OCI-LY7 (cell line): ENCODE data around the gene COL23A1. TPM values are rescaled to one million over a fixed set of nuclear protein-coding genes. Genes with fewer than 3 reads are reported as not detected.

Source experiments
- BruUV-seq: library from RNA; stranded (reverse); fragments of 400-500 nt; replicated peaks from 2 replicates; lab custom pipeline; 2021; lab: Mats Ljungman, UMichigan
- CTCF ChIA-PET: fragments of 300-600 bp; sonication (Branson Sonifier 250); formaldehyde crosslinking; loops from one replicate; lab custom pipeline; 2022; ENCODE audit warnings: antibody characterized with exemption; ENCODE audit not compliant: unreplicated experiment; lab: Charles Lee
- POLR2A ChIA-PET: fragments of 300-600 bp; sonication (Branson Sonifier 250); formaldehyde crosslinking; loops from one replicate; lab custom pipeline; 2022; ENCODE audit warnings: antibody characterized with exemption; lab: Charles Lee
- DNase-seq: peaks from one replicate; pipeline ENCODE4 v3.0.0-alpha.2; 2015; ENCODE audit warnings: low spot score
- H2AFZ ChIP-seq: fragments of 200-600 bp; sonication (generic), shearing (Covaris generic); 2 replicates; pipeline ENCODE4 v1.6.1; 2014; ENCODE audit warnings: mild to moderate bottlenecking, antibody characterized with exemption, low read length, moderate library complexity
- H3K27ac ChIP-seq: fragments of 200-600 bp; sonication (generic); 2 replicates; pipeline ENCODE4 v1.5.1; 2014; ENCODE audit warnings: mixed run types, low read depth, mild to moderate bottlenecking, moderate library complexity, low read length, inconsistent platforms; ENCODE audit not compliant: poor library complexity, severe bottlenecking
- H3K36me3 ChIP-seq: fragments of 200-600 bp; sonication (generic); 2 replicates; pipeline ENCODE4 v1.6.1; 2014; ENCODE audit warnings: mild to moderate bottlenecking, antibody characterized with exemption, low read length, moderate library complexity, mixed read lengths; ENCODE audit not compliant: insufficient read depth
- H3K4me1 ChIP-seq: fragments of 200-600 bp; sonication (generic); 2 replicates; pipeline ENCODE4 v1.5.1; 2014; ENCODE audit warnings: mild to moderate bottlenecking, low read length; ENCODE audit not compliant: insufficient read depth, poor library complexity, severe bottlenecking
- H3K4me2 ChIP-seq: fragments of 200-600 bp; sonication (generic); 2 replicates; pipeline ENCODE4 v1.6.1; 2014; ENCODE audit warnings: mild to moderate bottlenecking, low read length
- H3K4me3 ChIP-seq: fragments of 200-600 bp; sonication (generic); 2 replicates; pipeline ENCODE4 v1.5.1; 2014; ENCODE audit warnings: mild to moderate bottlenecking, low read depth, low read length; ENCODE audit not compliant: poor library complexity, severe bottlenecking
- H3K79me2 ChIP-seq: fragments of 200-600 bp; sonication (generic); 2 replicates; pipeline ENCODE4 v1.6.1; 2016; ENCODE audit warnings: low read depth, mild to moderate bottlenecking, low read length, moderate library complexity, mixed read lengths; ENCODE audit not compliant: insufficient read depth
- H3K9me2 ChIP-seq: fragments of 200-600 bp; sonication (generic); 2 replicates; pipeline ENCODE4 v1.6.1; 2016; ENCODE audit warnings: mild to moderate bottlenecking, low read length, mixed read lengths; ENCODE audit not compliant: insufficient read depth
- H3K9me3 ChIP-seq: fragments of 200-600 bp; sonication (generic); 2 replicates; pipeline ENCODE4 v1.6.1; 2014; ENCODE audit warnings: mild to moderate bottlenecking, mixed run types, low read length, mixed read lengths
- H4K20me1 ChIP-seq: fragments of 200-600 bp; sonication (generic); 2 replicates; pipeline ENCODE4 v1.6.1; 2014; ENCODE audit warnings: mild to moderate bottlenecking, antibody characterized with exemption, low read length, moderate library complexity, mixed read lengths; ENCODE audit not compliant: insufficient read depth
- EZH2phosphoT487 ChIP-seq: fragments of 200-600 bp; sonication (generic); IDR thresholded peaks from 2 replicates; pipeline ENCODE4 v1.6.1; 2018; ENCODE audit warnings: low read depth, borderline replicate concordance, mild to moderate bottlenecking, mixed run types, antibody characterized with exemption, low read length, moderate library complexity, mixed read lengths
- intact Hi-C: fragments of 100-400 bp; cut with micrococcal nuclease; formaldehyde crosslinking; loops from one replicate; pipeline ENCODE4 v1.10.0; 2022; ENCODE audit not compliant: unreplicated experiment
- total RNA-seq, 2 experiments: library from RNA; depleted of rRNA in 1 of 2; stranded (reverse); fragments of >200 nt in 1 of 2; shearing (Covaris generic) in 1 of 2; gene quantifications; 2 replicates each; pipeline ENCODE4 v1.2.3, GENCODE V29; 2014 to 2022
- TF ChIP-seq, protein P1 (sequence below): fragments of 200-600 bp; sonication (generic); conservative IDR thresholded peaks from 2 replicates; pipeline ENCODE4 v1.5.1; 2014; ENCODE audit warnings: mild to moderate bottlenecking, antibody characterized with exemption, low read length, moderate library complexity, mixed read lengths

COL23A1 gene
- total RNA-seq, 2 experiments from 2014 or later = 0.53 TPM; not detected in 1

DNA sequence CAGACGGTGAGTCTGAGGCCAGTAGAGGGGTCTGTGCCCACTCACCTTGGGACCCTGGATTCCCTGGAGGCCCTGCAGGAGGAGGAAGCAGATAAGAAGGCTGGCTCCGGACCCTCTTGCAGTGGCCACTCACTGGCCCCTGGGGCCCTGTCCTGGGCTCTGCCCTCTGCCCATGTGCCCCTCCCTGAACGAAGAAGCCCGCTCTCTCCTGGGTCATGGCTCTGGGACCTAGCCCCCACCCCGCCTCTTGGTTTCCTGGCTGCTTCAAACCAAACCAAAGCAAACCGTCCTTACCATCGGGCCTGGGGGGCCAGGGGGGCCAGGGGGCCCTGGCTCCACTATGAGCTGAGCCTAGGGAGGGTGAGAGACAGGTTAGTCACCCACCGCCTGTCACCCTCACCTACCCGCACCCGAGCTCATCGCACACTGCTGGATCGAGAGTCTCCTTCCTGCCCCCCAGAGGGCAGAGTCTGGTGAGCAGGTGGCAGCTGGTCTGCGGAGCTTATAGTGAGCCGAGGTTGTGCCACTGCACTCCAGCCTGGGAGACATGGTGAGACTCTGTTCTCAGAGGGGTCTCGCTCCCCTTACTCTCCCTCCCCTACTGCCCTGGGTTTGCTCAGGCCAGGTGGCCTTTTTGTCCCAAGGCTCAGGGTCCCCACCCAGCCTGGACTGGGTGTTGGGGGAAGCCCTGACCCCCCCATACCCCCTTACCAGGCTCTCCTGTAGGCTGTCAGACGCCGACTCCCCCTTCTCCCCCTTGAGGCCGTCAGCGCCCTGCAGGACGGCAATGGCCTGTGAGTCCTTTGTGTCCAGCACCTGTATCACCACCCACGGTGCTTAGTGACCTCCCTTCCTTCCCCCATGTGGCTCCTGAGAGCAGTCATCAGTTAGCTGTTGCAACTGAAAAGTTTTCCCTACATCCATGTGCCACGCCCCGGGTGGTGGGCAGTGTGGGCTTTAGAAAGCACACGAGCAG lies 342.4 kb downstream of the COL23A1 start:
- TF ChIP-seq, protein P1, sequence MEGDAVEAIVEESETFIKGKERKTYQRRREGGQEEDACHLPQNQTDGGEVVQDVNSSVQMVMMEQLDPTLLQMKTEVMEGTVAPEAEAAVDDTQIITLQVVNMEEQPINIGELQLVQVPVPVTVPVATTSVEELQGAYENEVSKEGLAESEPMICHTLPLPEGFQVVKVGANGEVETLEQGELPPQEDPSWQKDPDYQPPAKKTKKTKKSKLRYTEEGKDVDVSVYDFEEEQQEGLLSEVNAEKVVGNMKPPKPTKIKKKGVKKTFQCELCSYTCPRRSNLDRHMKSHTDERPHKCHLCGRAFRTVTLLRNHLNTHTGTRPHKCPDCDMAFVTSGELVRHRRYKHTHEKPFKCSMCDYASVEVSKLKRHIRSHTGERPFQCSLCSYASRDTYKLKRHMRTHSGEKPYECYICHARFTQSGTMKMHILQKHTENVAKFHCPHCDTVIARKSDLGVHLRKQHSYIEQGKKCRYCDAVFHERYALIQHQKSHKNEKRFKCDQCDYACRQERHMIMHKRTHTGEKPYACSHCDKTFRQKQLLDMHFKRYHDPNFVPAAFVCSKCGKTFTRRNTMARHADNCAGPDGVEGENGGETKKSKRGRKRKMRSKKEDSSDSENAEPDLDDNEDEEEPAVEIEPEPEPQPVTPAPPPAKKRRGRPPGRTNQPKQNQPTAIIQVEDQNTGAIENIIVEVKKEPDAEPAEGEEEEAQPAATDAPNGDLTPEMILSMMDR = 0 out of 2 replicates have a peak, but pooled peaks have one; percentile 21
- TF ChIP-seq EZH2phosphoT487 = no peak
- H3K4me3 ChIP-seq = no peak overlapping the region
- H3K79me2 ChIP-seq = no peaks in the 10 kb centered on the region
- H3K4me1 ChIP-seq = peaks cover 24% of the 10 kb centered on the region
- intact Hi-C loops = no loop called here
- no peaks in the 10 kb centered on the region for H4K20me1 ChIP-seq
- no peaks in the 10 kb centered on the region for H3K9me2 ChIP-seq
- no peak for DNase-seq
- ChIA-PET CTCF (no interaction called here), POLR2A (interaction anchor here (1.1 to 1.5 kb wide), 2 partner anchors 32 to 375 kb away, joined by 3 to 4 read pairs; no protein-coding TSS in a partner anchor)
- H3K36me3 ChIP-seq = no peaks in the 10 kb centered on the region
- H3K4me2 ChIP-seq = no peak overlapping the region
- H3K9me3 ChIP-seq = no peaks in the 10 kb centered on the region
- no TSS peak for BruUV-seq
- no peak overlapping the region for H2AFZ ChIP-seq
- H3K27ac ChIP-seq = no peak overlapping the region

DNA sequence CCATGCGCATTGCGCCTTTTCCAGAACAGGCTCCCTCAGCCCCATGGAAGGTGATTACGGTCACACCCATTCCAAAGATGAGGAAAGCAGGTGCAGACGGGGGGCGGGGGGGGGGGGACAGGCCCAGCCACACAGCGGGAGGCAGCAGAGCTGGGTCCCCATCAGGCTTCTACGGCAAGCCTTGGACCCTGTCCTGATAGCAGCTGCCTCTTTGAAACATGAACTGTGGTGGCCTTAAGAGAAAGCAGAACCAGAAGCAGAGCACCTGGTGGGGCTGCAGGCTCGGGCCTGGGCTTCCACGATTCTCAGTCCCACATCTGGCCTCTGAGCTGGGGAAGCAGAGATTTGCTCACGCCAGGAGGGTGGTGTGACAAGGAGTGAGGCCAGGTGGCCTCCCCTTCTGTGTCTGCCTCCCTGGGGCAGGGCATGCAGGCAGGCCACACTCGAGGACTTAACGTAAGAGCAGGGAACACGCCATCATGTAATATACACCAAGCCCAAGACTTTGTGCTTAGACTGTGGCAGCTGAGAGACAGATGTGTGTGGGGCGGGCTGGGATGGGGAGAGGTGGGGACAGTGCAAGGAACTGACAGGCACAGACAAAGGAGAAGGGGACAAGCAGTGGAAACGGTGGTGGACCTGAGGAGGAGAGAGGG lies 343.4 kb downstream of the COL23A1 start:
- CTCF ChIA-PET = no interaction called here
- peak; percentile 39 for DNase-seq
- Histone ChIP-seq H3K79me2 (no peaks in the 10 kb centered on the region), H3K4me1 (peaks cover 16% of the 10 kb centered on the region), H3K4me2 (no peak overlapping the region), H3K9me3 (no peaks in the 10 kb centered on the region), H3K9me2 (no peaks in the 10 kb centered on the region), H3K27ac (no peak overlapping the region), H4K20me1 (no peaks in the 10 kb centered on the region), H2AFZ (no peak overlapping the region), H3K4me3 (no peak overlapping the region), H3K36me3 (no peaks in the 10 kb centered on the region)
- no TSS peak for BruUV-seq
- TF ChIP-seq, protein P1 = no peak
- no peak for TF ChIP-seq EZH2phosphoT487
- intact Hi-C loops = no loop called here
- POLR2A ChIA-PET = interaction anchor here (1.1 kb wide), 1 partner anchor 376 kb away, joined by 3 read pairs; no protein-coding TSS in a partner anchor
